Activated CD8-positive, alpha-beta T cell treated with anti-CD3 and anti-CD28 coated beads for 36 hours (primary cell): Measurements from ENCODE around the gene FAM120B. TPM values are rescaled to one million over a fixed set of nuclear protein-coding genes. Genes with fewer than 3 reads are reported as not detected.

Experiments used
- ATAC-seq: fragments of 200-7000 bp; cut with Tn5 transposase; one replicate; pipeline ENCODE4 v1.10.0; 2021; ENCODE audit warnings: mild to moderate bottlenecking, moderate library complexity
- CTCF ChIA-PET: fragments of 350-600 bp; sonication (Branson Sonifier 250); formaldehyde crosslinking; loops from one replicate; lab custom pipeline; 2021; ENCODE audit warnings: antibody characterized with exemption; lab: Charles Lee
- POLR2A ChIA-PET: fragments of 350-600 bp; sonication (Branson Sonifier 250); formaldehyde crosslinking; loops from one replicate; lab custom pipeline; 2021; ENCODE audit warnings: antibody characterized with exemption; lab: Charles Lee
- DNase-seq: peaks from one replicate; pipeline ENCODE4 v3.0.0-alpha.2; 2020
- H3K27ac Mint-ChIP-seq: one replicate; pipeline ENCODE4 v1.8.0; 2021; ENCODE audit warnings: mild to moderate bottlenecking, mixed read lengths
- H3K27me3 Mint-ChIP-seq: one replicate; pipeline ENCODE4 v1.8.0; 2021; ENCODE audit warnings: mixed read lengths
- H3K36me3 Mint-ChIP-seq: one replicate; pipeline ENCODE4 v1.8.0; 2021; ENCODE audit warnings: low read depth, mixed read lengths
- H3K4me1 Mint-ChIP-seq: one replicate; pipeline ENCODE4 v1.8.0; 2021; ENCODE audit warnings: low read depth, mixed read lengths
- H3K4me3 Mint-ChIP-seq: one replicate; pipeline ENCODE4 v1.8.0; 2021; ENCODE audit warnings: mild to moderate bottlenecking, moderate library complexity, mixed read lengths
- H3K9me3 Mint-ChIP-seq: one replicate; pipeline ENCODE4 v1.8.0; 2021; ENCODE audit warnings: mixed read lengths
- intact Hi-C: fragments of 100-400 bp; cut with micrococcal nuclease; formaldehyde crosslinking; loops from one replicate; pipeline ENCODE4 v1.10.0; 2022
- total RNA-seq, 2 experiments: library from RNA; stranded (reverse); gene quantifications; one replicate each; pipeline ENCODE4 v1.2.3, GENCODE V29; 2021
- TF ChIP-seq, protein P1 (sequence below): fragments of 200-600 bp; IDR thresholded peaks from one replicate; pipeline ENCODE4 v1.8.0; 2022; ENCODE audit warnings: antibody characterized with exemption, mild to moderate bottlenecking

FAM120B gene
- total RNA-seq, 2 experiments from 2014 or later, result 19.0 to 19.5 TPM

DNA sequence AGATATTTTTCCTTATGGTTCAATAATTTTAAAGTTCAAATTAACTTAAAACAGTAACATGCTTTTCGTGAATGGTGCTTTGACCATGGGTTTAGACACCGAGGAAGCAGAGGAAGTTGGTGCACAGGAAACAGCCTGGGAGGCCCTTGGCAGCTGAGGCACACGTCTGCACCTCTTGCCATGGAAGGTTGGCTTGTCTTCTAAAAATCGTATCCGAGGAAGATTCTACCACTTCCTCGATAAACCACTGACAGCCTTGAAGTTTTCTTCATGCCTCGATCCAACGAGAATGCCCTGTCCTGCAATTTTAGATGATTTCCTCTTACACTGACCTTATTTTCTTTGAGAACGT is 27.8 kb upstream of the FAM120B start:
- Mint-ChIP-seq H3K27me3 (no peaks in the 10 kb centered on the region), H3K4me3 (no peak overlapping the region), H3K9me3 (peaks cover 7% of the 10 kb centered on the region), H3K27ac (peak overlapping the region; percentile 77), H3K4me1 (peaks cover 29% of the 10 kb centered on the region), H3K36me3 (peaks cover 3% of the 10 kb centered on the region)
- TF ChIP-seq, protein P1, sequence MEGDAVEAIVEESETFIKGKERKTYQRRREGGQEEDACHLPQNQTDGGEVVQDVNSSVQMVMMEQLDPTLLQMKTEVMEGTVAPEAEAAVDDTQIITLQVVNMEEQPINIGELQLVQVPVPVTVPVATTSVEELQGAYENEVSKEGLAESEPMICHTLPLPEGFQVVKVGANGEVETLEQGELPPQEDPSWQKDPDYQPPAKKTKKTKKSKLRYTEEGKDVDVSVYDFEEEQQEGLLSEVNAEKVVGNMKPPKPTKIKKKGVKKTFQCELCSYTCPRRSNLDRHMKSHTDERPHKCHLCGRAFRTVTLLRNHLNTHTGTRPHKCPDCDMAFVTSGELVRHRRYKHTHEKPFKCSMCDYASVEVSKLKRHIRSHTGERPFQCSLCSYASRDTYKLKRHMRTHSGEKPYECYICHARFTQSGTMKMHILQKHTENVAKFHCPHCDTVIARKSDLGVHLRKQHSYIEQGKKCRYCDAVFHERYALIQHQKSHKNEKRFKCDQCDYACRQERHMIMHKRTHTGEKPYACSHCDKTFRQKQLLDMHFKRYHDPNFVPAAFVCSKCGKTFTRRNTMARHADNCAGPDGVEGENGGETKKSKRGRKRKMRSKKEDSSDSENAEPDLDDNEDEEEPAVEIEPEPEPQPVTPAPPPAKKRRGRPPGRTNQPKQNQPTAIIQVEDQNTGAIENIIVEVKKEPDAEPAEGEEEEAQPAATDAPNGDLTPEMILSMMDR, result no peak
- ChIA-PET CTCF (interaction anchor here (1.2 kb wide), 1 partner anchor 9 kb away, joined by 4 read pairs; no protein-coding TSS in a partner anchor), POLR2A (interaction anchor here (0.7 to 1.7 kb wide), 2 partner anchors 10 to 12 kb away, joined by 4 read pairs; partner anchors contain the start of gene DLL1)
- intact Hi-C loops, result no loop called here
- DNase-seq (no peak), ATAC-seq (peak; percentile 48)

GRCh38 chr6:170279426-170279825 is 27.1 kb upstream of the FAM120B start:
- intact Hi-C loops, result no loop called here
- TF ChIP-seq, protein P1, result no peak
- H3K27me3 Mint-ChIP-seq, result no peaks in the 10 kb centered on the region
- peaks cover 5% of the 10 kb centered on the region for H3K9me3 Mint-ChIP-seq
- CTCF ChIA-PET, result interaction anchor here (1.2 kb wide), 1 partner anchor 490 kb away, joined by 3 read pairs; no protein-coding TSS in a partner anchor
- no peak for ATAC-seq
- H3K36me3 Mint-ChIP-seq, result peaks cover 2% of the 10 kb centered on the region
- POLR2A ChIA-PET, result interaction anchor here (1.4 to 1.7 kb wide), 2 partner anchors 9 to 18 kb away, joined by 4 to 5 read pairs; no protein-coding TSS in a partner anchor
- peaks cover 29% of the 10 kb centered on the region for H3K4me1 Mint-ChIP-seq
- no peak overlapping the region for H3K4me3 Mint-ChIP-seq
- H3K27ac Mint-ChIP-seq, result no peak overlapping the region
- DNase-seq, result no peak

GRCh38 chr6:170279977-170280688 is 26.4 kb upstream of the FAM120B start:
- Mint-ChIP-seq H3K4me1 (peaks cover 29% of the 10 kb centered on the region), H3K27me3 (no peaks in the 10 kb centered on the region), H3K4me3 (peak overlapping the region; percentile 43), H3K36me3 (no peaks in the 10 kb centered on the region), H3K27ac (peak overlapping the region; percentile 29), H3K9me3 (peaks cover 5% of the 10 kb centered on the region)
- ATAC-seq (peak; percentile 70), DNase-seq (peak; percentile 52)
- ChIA-PET POLR2A (interaction anchor here (0.9 to 1.5 kb wide), 3 partner anchors 8 to 17 kb away, joined by 3 to 5 read pairs (median 4); no protein-coding TSS in a partner anchor), CTCF (interaction anchor here (1.2 kb wide), 1 partner anchor 491 kb away, joined by 3 read pairs; no protein-coding TSS in a partner anchor)
- intact Hi-C loops, result no loop called here
- TF ChIP-seq, protein P1, result no peak

DNA sequence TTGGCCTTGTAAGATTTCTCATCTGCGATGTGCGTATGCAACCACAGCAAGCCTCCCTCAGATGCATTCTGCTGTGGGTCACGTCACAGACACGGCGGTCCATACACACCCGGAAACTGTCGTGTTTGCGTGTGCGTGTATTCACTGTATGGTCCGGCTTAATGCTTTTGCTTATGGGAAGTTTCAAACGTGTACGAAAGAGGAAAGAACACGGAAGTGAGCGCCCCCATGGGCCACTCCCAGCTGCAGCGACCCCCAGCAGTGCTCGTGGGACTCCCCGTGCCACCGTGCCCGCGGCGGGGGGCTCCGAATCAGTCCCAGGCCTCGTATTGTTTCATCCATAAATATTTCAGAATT is 25.9 kb upstream of the FAM120B start:
- H3K9me3 Mint-ChIP-seq, result peaks cover under 1% of the 10 kb centered on the region
- intact Hi-C loops, result no loop called here
- TF ChIP-seq, protein P1, result no peak
- ChIA-PET POLR2A (interaction anchor here (0.9 to 1.5 kb wide), 2 partner anchors 9 to 13 kb away, joined by 3 to 4 read pairs; no protein-coding TSS in a partner anchor), CTCF (no interaction called here)
- no peaks in the 10 kb centered on the region for H3K36me3 Mint-ChIP-seq
- no peak for DNase-seq
- H3K27me3 Mint-ChIP-seq, result no peaks in the 10 kb centered on the region
- H3K4me3 Mint-ChIP-seq, result peak overlapping the region; percentile 43
- H3K4me1 Mint-ChIP-seq, result peaks cover 29% of the 10 kb centered on the region
- ATAC-seq, result peak; percentile 34
- peak overlapping the region; percentile 14 for H3K27ac Mint-ChIP-seq
